Gastroesophageal sphincter (tissue), 4 donors: ENCODE results near the gene IYD. TPM values are rescaled to one million over a fixed set of nuclear protein-coding genes. Genes with fewer than 3 reads are reported as not detected.

Experiments used
- ATAC-seq: fragments of 150-250 bp; one replicate; pipeline ENCODE4 v1.9.1; 2016; ENCODE audit warnings: mild to moderate bottlenecking, moderate library complexity
- H3K27ac ChIP-seq, 4 donors: fragments of 200-600 bp; sonication (generic) in 3 of 4; 1 replicate in 3 of 4; 2 replicates in 1 of 4; pipeline ENCODE4 v1.5.1; 2016 to 2019
- H3K27me3 ChIP-seq: fragments of 200-600 bp; sonication (generic); one replicate; pipeline ENCODE4 v1.5.1; 2019
- H3K36me3 ChIP-seq, 2 donors: fragments of 200-600 bp; sonication (generic); one replicate each; pipeline ENCODE4 v1.5.1; 2019; ENCODE audit warnings: control low read depth in 1 of 2
- H3K4me1 ChIP-seq, 3 donors: fragments of 200-600 bp; sonication (generic); 1 replicate in 2 of 3; 2 replicates in 1 of 3; pipeline ENCODE4 v1.5.1; 2016 to 2019; ENCODE audit warnings: control low read depth in 2 of 3
- H3K4me3 ChIP-seq, 2 donors: fragments of 200-600 bp; sonication (generic); one replicate each; pipeline ENCODE4 v1.5.1; 2019; ENCODE audit warnings: mild to moderate bottlenecking in 1 of 2, moderate library complexity in 1 of 2
- H3K9me3 ChIP-seq, 3 donors: fragments of 200-600 bp; sonication (generic); one replicate each; pipeline ENCODE4 v1.5.1; 2017 to 2019; ENCODE audit warnings: control low read depth in 2 of 3
- CTCF ChIP-seq, 4 experiments: fragments of 200-600 bp in 2 of 4; fragments of 450-650 bp in 2 of 4; sonication (generic) in 1 of 4; IDR thresholded peaks; one replicate each; pipeline ENCODE4 v1.5.1; 2017 to 2019; ENCODE audit warnings: antibody characterized with exemption in 4 of 4, mild to moderate bottlenecking in 2 of 4, moderate library complexity in 2 of 4
- EP300 ChIP-seq: sonication (generic); formaldehyde crosslinking; IDR thresholded peaks from one replicate; pipeline ENCODE4 v1.6.1; 2017; ENCODE audit warnings: antibody characterized with exemption, mild to moderate bottlenecking
- POLR2A ChIP-seq, 2 donors: fragments of 450-650 bp; IDR thresholded peaks; one replicate each; pipeline ENCODE4 v1.6.1; 2017; ENCODE audit warnings: antibody characterized with exemption in 2 of 2, mild to moderate bottlenecking in 2 of 2, moderate library complexity in 1 of 2
- POLR2AphosphoS5 ChIP-seq: sonication (generic); formaldehyde crosslinking; IDR thresholded peaks from one replicate; pipeline ENCODE4 v1.6.1; 2017; ENCODE audit warnings: antibody characterized with exemption
- WGBS, 2 donors: methylation state at CpG; one replicate each; pipeline ENCODE4 v1.1.5; 2018; ENCODE audit warnings: low coverage in 1 of 2; 5-methylcytosine and 5-hydroxymethylcytosine counted together
- total RNA-seq, 4 donors: library from RNA; depleted of rRNA; stranded (reverse); fragments of >200 nt; gene quantifications; one replicate each; pipeline ENCODE4 v1.1.0, GENCODE V29; 2016

IYD gene
- total RNA-seq, result not detected

GRCh38 chr6:150368762-150369161 is at the start of gene IYD:
Gene IYD (plus strand): TSS chr6:150369012. CDS start chr6:150369032, 20 bp downstream.
- 71 to 92% methylated on average over 2 to 6 of the region's 8 CpGs for WGBS, 2 donors
- H3K27me3 ChIP-seq, result no peaks in the 10 kb centered on the region
- no peaks in the 10 kb centered on the region for H3K4me1 ChIP-seq
- no peak within 1 kb of the TSS for H3K27ac ChIP-seq
- TF ChIP-seq CTCF (IDR thresholded peaks at IDR 0.05) (no peak), POLR2AphosphoS5 (no peak), POLR2A (IDR thresholded peaks at IDR 0.05) (no peak), EP300 (no peak)
- no peaks in the 10 kb centered on the region for H3K36me3 ChIP-seq
- H3K9me3 ChIP-seq, result no peaks in the 10 kb centered on the region
- H3K4me3 ChIP-seq, result no peak within 1 kb of the TSS
- ATAC-seq, result no peak

- H3K9me3 ChIP-seq, result no peaks in the 10 kb centered on the region
- H3K27ac ChIP-seq, result no peak overlapping the region
- WGBS, 2 donors, result 67 to 98% methylated on average over 2 to 3 of the region's 4 CpGs
- H3K27me3 ChIP-seq, result peaks cover 12% of the 10 kb centered on the region
- H3K36me3 ChIP-seq, result no peaks in the 10 kb centered on the region
- no peak for TF ChIP-seq POLR2AphosphoS5
- TF ChIP-seq EP300, result no peak
- no peak for TF ChIP-seq CTCF (IDR thresholded peaks at IDR 0.05)
- TF ChIP-seq POLR2A (IDR thresholded peaks at IDR 0.05), result no peak
- H3K4me1 ChIP-seq, result no peaks in the 10 kb centered on the region
- H3K4me3 ChIP-seq, result no peak overlapping the region
- no peak for ATAC-seq
These were observed 48.9 kb upstream of the IYD start for GRCh38 chr6:150319924-150320323.

GRCh38 chr6:150320442-150320841 is 48.4 kb upstream of the IYD start:
- 32 to 33% methylated on average over 2 to 6 of the region's 9 CpGs for WGBS, 2 donors
- Histone ChIP-seq H3K27me3 (peaks cover 9% of the 10 kb centered on the region), H3K36me3 (no peaks in the 10 kb centered on the region), H3K27ac (no peak overlapping the region), H3K4me3 (no peak overlapping the region), H3K4me1 (no peaks in the 10 kb centered on the region), H3K9me3 (no peaks in the 10 kb centered on the region)
- TF ChIP-seq EP300 (no peak), CTCF (IDR thresholded peaks at IDR 0.05) (no peak), POLR2A (IDR thresholded peaks at IDR 0.05) (no peak)
- ATAC-seq, result no peak

- TF ChIP-seq CTCF (IDR thresholded peaks at IDR 0.05), result no peak
- no peak for TF ChIP-seq EP300
- TF ChIP-seq POLR2AphosphoS5, result no peak
- no peak for TF ChIP-seq POLR2A (IDR thresholded peaks at IDR 0.05)
- WGBS, 2 donors, result 84 to 86% methylated on average over 3 to 4 of the region's 6 CpGs
- no peak overlapping the region for H3K27ac ChIP-seq
These were observed 46.3 kb upstream of the IYD start for GRCh38 chr6:150322466-150322871.

GRCh38 chr6:150323205-150323604 is 45.6 kb upstream of the IYD start:
- WGBS, 2 donors, result 78 to 88% methylated on average over 1 to 8 of the region's 8 CpGs
- H3K4me3 ChIP-seq, result no peak overlapping the region
- no peaks in the 10 kb centered on the region for H3K9me3 ChIP-seq
- no peak for ATAC-seq
- no peaks in the 10 kb centered on the region for H3K36me3 ChIP-seq
- H3K27me3 ChIP-seq, result no peaks in the 10 kb centered on the region
- no peaks in the 10 kb centered on the region for H3K4me1 ChIP-seq
- no peak overlapping the region for H3K27ac ChIP-seq
- no peak for TF ChIP-seq EP300
- TF ChIP-seq CTCF (IDR thresholded peaks at IDR 0.05), result no peak
- TF ChIP-seq POLR2A (IDR thresholded peaks at IDR 0.05), result no peak
- TF ChIP-seq POLR2AphosphoS5, result no peak

More at GRCh38 chr6:150322466-150322871, 46.3 kb upstream of the IYD start:
- no peak overlapping the region for H3K4me3 ChIP-seq
- H3K4me1 ChIP-seq, result no peaks in the 10 kb centered on the region
- peaks cover 5% of the 10 kb centered on the region for H3K27me3 ChIP-seq
- peak; percentile 24 for ATAC-seq
- no peaks in the 10 kb centered on the region for H3K36me3 ChIP-seq
- H3K9me3 ChIP-seq, result no peaks in the 10 kb centered on the region
